PC-3 (cell line): Measurements from ENCODE around the gene NBPF3.

Source experiments
- EZH2 ChIP-seq: fragments of 300-600 bp; sonication (generic); IDR thresholded peaks from one replicate; pipeline ENCODE4 v1.6.1; 2017; ENCODE audit warnings: antibody characterized with exemption, mild to moderate bottlenecking, low read length; ENCODE audit not compliant: unreplicated experiment
- EZH2phosphoT487 ChIP-seq: fragments of 300-600 bp; sonication (generic); IDR thresholded peaks from 2 replicates; pipeline ENCODE4 v1.6.1; 2018; ENCODE audit warnings: mild to moderate bottlenecking, antibody characterized with exemption, low read length, borderline replicate concordance
- TF ChIP-seq, protein P1 (sequence below): fragments of 300-600 bp; sonication (generic); conservative IDR thresholded peaks from 2 replicates; pipeline ENCODE4 v1.5.1; 2017; ENCODE audit warnings: antibody characterized with exemption, low read depth, mild to moderate bottlenecking, low read length

DNA sequence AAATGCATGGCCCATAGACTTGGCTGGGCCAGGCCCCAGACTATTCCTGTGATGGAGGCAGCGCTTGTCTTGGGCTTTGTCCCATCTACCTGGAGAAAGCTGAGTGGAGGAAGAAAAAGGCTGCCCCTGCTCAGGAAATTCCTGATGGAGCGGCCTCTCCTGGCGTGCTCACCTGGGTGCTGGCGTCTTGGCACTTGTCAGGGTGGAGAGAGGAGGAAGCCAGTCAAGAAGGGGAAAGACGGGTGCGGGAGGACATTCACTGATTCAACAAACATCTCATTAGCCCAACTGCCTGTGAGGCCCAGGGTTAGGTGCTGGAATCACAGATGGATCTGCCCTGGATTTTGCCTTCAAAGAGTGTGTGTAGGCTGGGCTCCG, 85.4 kb downstream of the NBPF3 start:
- TF ChIP-seq EZH2 (no peak), EZH2phosphoT487 (no peak)
- TF ChIP-seq, protein P1, sequence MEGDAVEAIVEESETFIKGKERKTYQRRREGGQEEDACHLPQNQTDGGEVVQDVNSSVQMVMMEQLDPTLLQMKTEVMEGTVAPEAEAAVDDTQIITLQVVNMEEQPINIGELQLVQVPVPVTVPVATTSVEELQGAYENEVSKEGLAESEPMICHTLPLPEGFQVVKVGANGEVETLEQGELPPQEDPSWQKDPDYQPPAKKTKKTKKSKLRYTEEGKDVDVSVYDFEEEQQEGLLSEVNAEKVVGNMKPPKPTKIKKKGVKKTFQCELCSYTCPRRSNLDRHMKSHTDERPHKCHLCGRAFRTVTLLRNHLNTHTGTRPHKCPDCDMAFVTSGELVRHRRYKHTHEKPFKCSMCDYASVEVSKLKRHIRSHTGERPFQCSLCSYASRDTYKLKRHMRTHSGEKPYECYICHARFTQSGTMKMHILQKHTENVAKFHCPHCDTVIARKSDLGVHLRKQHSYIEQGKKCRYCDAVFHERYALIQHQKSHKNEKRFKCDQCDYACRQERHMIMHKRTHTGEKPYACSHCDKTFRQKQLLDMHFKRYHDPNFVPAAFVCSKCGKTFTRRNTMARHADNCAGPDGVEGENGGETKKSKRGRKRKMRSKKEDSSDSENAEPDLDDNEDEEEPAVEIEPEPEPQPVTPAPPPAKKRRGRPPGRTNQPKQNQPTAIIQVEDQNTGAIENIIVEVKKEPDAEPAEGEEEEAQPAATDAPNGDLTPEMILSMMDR, result no peak
